Peyer's patch (tissue), 4 donors: Measurements from ENCODE around the gene ABL1.

ENCODE experiments used
- CTCF ChIP-seq, 6 experiments: fragments of 450-650 bp in 4 of 6; fragments of 200-600 bp in 2 of 6; sonication (generic) in 1 of 6; IDR thresholded peaks; one replicate each; pipeline ENCODE4 v1.5.1; 2017 to 2019; ENCODE audit warnings: antibody characterized with exemption in 6 of 6, mild to moderate bottlenecking in 3 of 6, moderate library complexity in 1 of 6
- POLR2A ChIP-seq, 2 donors: fragments of 450-650 bp; IDR thresholded peaks; one replicate each; pipeline ENCODE4 v1.5.1; 2017; ENCODE audit warnings: antibody characterized with exemption in 2 of 2, mild to moderate bottlenecking in 2 of 2, moderate library complexity in 2 of 2

- TF ChIP-seq CTCF (IDR thresholded peaks at IDR 0.05) (no peak), POLR2A (IDR thresholded peaks at IDR 0.05) (no peak)
These were observed 45.7 kb downstream of the ABL1 start for GRCh38 chr9:130880599-130881220.
